Adipose tissue (tissue), 3 donors: ENCODE measurements around the gene UNC45A. TPM values are rescaled to one million over a fixed set of nuclear protein-coding genes. Genes with fewer than 3 reads are reported as not detected.

Experiments
- H3K27ac ChIP-seq: one replicate; pipeline ENCODE4 v1.5.1; 2013; ENCODE audit warnings: low read depth, low read length
- WGBS, 3 donors: extraction: QIAGEN DNeasy Blood & Tissue Kit; methylation state at CpG; one replicate each; pipeline ENCODE4 v1.1.7; 2013; 5-methylcytosine and 5-hydroxymethylcytosine counted together
- polyA plus RNA-seq, 3 donors: library from polyadenylated mRNA; stranded (reverse); fragments of 200-250 nt; gene quantifications; one replicate each; pipeline ENCODE4 v1.2.3, GENCODE V29; 2013
- donor health status: healthy with polysubstance abuse.
- donor health status: Bipolar disorder and iron deficiency.
- donor health status: healthy.

The UNC45A gene
- polyA plus RNA-seq, 3 donors, result 35.3 to 50.6 (median 41.7) TPM

DNA sequence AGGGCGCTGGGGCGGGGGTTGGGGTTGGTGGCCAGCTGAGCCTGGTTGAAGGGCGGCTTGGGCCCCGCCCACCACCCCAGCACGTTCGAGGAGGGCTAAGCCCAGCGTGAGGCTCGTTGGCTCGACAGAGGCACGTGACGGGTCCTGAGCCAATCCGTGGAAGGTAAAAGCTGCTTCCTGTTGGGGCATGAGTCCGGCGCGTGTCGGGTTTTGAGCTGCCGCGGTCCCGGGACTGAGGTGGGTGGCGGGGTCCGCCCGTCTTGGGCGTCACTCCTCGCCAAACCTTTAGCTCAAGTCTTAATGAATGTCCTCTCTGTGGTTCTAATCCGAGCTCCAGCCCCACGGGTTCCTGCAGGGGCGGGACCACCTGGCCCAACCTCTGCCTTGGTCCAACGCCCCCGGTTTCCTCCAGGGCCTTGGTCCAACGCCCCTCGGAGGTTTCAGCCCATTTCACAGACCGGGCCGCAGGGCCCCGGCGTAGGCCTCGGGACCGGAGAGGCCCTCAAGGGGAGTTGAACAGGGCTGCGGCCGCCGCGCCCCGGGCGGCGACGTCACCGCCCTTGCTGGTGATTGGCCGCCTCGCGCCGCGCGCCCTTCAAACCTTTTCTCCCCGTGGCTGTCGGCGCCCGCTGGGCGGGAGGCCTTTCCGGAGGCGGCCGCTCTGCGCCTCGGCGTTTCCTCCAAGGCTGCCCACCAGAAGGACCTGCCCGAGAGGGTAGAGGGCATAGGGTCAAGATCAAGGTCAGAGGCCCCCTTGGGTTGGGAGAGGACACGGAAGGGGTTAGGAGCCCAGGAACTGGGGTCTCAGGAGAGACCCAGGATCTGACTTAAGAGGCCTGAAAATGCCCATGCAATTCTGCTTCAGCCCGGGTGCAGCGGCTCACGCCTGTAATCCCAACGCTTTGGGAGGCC lies 19.9 kb downstream of the UNC45A start, which contains the start of gene RCCD1:
Gene RCCD1 (plus strand): TSS at position 173 of the 912 bp plus-strand sequence. CDS start 1,851 bp downstream, outside the sequence.
- no peak within 1 kb of the TSS for H3K27ac ChIP-seq
- WGBS, 3 donors, result 1 to 3% (median 3%) methylated on average over 66 to 69 of the region's 69 CpGs

DNA sequence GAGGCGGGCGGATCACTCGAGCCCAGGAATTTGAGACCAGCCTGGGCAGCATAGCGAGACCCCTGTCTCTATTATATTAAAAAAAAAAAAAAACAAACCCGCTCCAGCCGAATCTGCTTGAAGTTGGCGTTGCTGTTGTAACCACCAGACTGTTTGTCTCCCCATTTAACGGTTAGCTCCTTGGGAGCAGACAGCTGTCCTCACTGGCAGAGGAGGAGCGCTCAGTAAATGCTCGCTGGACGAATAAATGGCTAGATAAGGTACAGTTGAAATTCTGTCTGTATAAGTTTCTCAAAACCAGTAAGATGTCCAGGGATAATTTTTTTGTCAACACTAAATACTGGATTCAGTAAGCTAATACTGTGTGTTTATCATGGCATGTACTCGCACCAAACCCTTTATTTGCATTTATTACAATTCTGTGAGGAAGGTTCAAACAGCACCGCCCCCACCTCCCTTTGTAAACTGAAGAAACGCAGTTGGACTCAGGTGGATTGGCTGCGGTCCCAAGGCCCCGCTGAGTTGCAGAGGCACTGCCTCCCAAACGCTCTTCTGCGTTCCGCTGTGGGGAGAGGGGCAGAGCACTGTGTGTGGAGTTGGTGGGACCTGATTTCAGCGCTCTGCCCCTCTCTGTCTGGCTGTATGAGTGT lies 20.7 kb downstream of the UNC45A start:
- no peak overlapping the region for H3K27ac ChIP-seq
- WGBS, 3 donors, result 40 to 76% (median 70%) methylated on average over 20 of the region's 20 CpGs

- no peak overlapping the region for H3K27ac ChIP-seq
- 6 to 10% (median 10%) methylated on average over 55 to 56 of the region's 56 CpGs for WGBS, 3 donors
Measured at GRCh38 chr15:90956274-90957030, 21.4 kb downstream of the UNC45A start.

- 11 to 37% (median 30%) methylated on average over 57 to 63 of the region's 63 CpGs for WGBS, 3 donors
- H3K27ac ChIP-seq, result no peak overlapping the region
Measured at GRCh38 chr15:90957031-90957790, 22.1 kb downstream of the UNC45A start.

DNA sequence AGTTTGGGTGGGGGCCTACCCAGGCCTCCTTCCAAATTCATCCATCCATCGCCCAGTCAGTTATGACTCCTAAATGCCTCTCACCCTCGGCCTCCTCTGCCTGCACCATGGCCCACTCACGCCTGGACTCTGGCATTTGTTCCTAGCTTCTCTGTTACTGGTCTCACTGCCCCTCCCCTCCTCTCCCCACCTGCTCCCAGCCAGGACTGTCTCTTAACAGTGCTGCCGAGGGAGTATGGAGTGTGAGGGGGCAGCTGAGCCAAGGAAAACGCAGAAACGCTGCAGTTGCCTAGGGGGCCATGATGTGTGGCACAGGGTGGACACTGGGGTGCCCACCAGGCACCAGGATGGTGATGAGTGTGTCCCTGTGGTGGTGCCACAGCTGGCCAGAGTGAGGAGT lies 22.7 kb downstream of the UNC45A start:
- WGBS, 3 donors, result 70 to 92% (median 86%) methylated on average over 6 of the region's 6 CpGs
- no peak overlapping the region for H3K27ac ChIP-seq

DNA sequence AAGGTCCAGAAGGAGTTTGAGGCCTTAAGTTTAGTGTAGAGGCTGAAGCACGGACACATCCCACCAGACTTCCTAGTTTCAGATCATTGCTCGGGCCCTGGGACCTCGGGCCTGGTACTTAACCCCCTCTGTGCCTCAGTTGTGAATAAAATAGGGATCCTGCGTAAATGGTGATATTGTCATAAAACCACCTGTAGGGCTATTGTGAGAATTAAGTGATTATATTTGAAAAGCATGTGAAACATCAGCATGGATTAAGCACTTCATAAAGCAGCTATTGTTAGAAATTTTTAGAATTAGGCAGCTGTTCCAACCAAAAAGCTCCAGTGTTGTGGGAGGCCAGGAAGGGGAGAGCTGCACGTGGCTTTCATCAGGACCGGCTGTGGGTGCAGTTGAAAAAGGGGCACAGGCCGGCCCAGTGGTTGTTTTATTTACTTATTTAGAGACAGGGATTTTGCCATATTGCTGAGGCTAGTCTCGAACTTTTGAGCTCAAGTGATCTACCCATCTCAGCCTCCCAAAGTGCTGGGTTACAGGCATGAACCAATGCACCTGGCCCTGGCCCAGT lies 24.0 kb downstream of the UNC45A start:
- WGBS, 3 donors, result 81 to 88% (median 83%) methylated on average over 8 of the region's 8 CpGs
- H3K27ac ChIP-seq, result no peak overlapping the region

DNA sequence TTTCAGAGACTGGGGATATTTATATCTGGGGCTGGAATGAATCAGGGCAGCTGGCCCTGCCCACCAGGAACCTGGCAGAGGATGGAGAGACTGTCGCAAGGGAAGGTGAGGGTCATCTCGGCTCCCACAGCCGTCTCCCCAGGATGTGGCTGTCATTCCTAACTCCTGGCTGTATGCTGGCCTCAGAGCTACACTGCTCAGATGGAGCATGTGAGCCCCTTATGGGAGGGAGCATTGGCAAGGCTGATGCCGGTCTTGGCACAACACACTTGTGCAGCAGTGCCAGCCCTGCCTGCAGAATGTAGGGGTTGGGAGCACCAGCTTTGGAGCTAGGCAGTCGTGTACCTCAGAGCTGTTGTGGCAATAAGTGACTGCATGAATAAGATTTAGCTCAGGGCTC lies 24.8 kb downstream of the UNC45A start:
- WGBS, 3 donors, result 69 to 76% (median 71%) methylated on average over 5 of the region's 5 CpGs
- no peak overlapping the region for H3K27ac ChIP-seq

DNA sequence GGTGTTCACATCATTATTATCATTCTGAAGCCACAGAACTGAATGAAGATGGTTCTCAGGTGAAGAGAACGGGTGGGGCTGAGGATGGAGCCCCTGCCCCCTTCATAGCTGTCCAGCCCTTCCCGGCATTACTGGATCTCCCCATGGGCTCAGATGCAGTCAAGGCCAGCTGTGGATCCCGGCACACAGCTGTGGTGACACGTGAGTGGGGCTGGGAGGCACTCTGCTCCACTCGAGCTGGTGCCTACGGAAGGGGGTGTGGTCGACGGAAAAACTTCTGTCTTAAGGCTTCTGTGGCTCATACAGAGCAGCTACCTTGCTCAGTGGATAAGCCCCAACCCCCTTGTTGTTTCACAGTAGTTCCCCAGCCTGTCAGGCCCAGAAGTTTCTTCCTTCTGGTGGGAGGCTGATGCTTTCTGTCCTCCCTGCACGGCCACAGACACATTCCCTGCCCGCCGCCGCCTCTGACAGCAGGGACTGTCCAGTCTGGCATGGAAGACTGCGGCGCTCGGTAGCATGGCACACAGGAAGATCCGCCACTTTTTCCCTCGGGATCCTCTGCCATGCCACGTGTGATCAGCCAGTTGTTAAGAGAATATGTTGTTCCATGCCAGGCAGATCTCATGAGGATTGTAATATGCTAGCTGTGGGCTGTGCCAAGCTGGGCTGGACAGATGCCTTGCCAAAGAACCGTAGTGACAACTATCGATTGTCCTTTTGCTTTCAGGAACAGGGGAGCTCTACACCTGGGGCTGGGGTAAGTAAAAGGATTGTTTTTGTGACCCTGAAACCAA lies 25.4 kb downstream of the UNC45A start:
- H3K27ac ChIP-seq, result no peak overlapping the region
- 79 to 85% (median 84%) methylated on average over 20 of the region's 20 CpGs for WGBS, 3 donors

GRCh38 chr15:90962021-90962420 lies 26.9 kb downstream of the UNC45A start:
- WGBS, 3 donors, result 78 to 88% (median 85%) methylated on average over 4 of the region's 4 CpGs
- no peak overlapping the region for H3K27ac ChIP-seq

- WGBS, 3 donors, result 87 to 91% (median 90%) methylated on average over 9 of the region's 9 CpGs
- H3K27ac ChIP-seq, result no peak overlapping the region
Measured at GRCh38 chr15:90966262-90966661, 31.2 kb downstream of the UNC45A start.

GRCh38 chr15:90967206-90967605 lies 32.1 kb downstream of the UNC45A start:
- H3K27ac ChIP-seq, result no peak overlapping the region
- WGBS, 3 donors, result 86 to 96% (median 93%) methylated on average over 5 of the region's 5 CpGs

- WGBS, 3 donors, result 88 to 95% (median 91%) methylated on average over 1 of the region's 1 CpG
- no peak overlapping the region for H3K27ac ChIP-seq
Measured at GRCh38 chr15:90968434-90968833, 33.3 kb downstream of the UNC45A start.

DNA sequence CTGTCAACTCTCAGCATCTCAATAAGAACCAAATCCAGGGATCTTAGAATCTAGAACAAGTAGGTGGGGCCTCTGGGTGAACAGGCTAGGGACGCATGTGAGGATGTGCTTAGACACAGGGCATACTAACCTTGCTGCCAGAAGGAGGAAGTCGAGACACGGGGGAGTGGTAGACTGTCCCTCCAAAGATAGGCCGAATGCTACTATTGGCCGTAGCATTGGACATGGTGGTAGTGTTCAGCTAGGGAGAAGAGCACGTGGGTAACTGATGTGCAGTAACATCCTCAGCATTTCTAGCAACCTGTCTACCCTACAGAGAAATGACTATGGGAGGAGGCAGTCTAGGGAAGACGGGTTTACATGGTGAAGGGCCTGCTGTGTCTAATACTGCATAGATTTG lies 35.2 kb downstream of the UNC45A start:
- WGBS, 3 donors, result 92 to 97% (median 93%) methylated on average over 7 of the region's 7 CpGs
- H3K27ac ChIP-seq, result no peak overlapping the region

GRCh38 chr15:90972133-90972532 lies 37.0 kb downstream of the UNC45A start:
- H3K27ac ChIP-seq, result no peak overlapping the region
- 95 to 98% (median 97%) methylated on average over 5 of the region's 5 CpGs for WGBS, 3 donors

- 94 to 98% (median 94%) methylated on average over 18 to 21 of the region's 21 CpGs for WGBS, 3 donors
- no peak overlapping the region for H3K27ac ChIP-seq
Measured at GRCh38 chr15:90974216-90974615, 39.1 kb downstream of the UNC45A start.

GRCh38 chr15:90979582-90979981 lies 44.5 kb downstream of the UNC45A start:
- no peak overlapping the region for H3K27ac ChIP-seq
- WGBS, 3 donors, result 62 to 69% (median 69%) methylated on average over 1 of the region's 1 CpG

DNA sequence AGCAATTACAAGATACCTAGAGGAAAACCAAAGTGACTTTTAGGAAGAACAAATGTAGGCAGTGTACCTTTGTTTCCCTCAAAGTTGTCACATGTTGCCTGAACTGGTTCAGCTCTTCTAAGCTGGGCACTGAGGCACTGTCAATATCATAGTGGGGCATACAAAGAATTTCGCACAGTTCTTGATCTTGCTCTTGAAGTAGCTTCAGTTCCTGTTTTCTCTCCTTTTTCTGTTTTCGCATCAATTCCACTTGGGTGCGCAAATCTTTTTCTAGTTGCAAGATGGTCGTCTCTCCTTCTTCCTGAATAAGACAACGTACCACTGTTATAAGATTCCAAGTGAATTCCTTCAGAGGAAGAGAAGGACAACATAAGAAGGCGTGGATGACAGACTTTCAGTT lies 46.6 kb downstream of the UNC45A start:
- no peak overlapping the region for H3K27ac ChIP-seq
- WGBS, 3 donors, result 89 to 95% (median 94%) methylated on average over 6 of the region's 6 CpGs
